RWPE2 (cell line): ENCODE results near the gene CDK18.

Source experiments
- ATAC-seq: fragments of 200-7000 bp; cut with Tn5 transposase; 3 replicates; pipeline ENCODE4 v1.9.1; 2021; ENCODE audit warnings: low read depth
- DNase-seq: peaks from one replicate; pipeline ENCODE4 v3.0.0-alpha.2; 2020; ENCODE audit warnings: low spot score
- H3K27ac ChIP-seq: fragments of 450-650 bp; 2 replicates; pipeline ENCODE4 v1.5.1; 2017; ENCODE audit warnings: mild to moderate bottlenecking; ENCODE audit not compliant: poor library complexity, severe bottlenecking
- H3K27me3 ChIP-seq: fragments of 250-450 bp; sonication (Bioruptor Pico); 2 replicates; pipeline ENCODE4 v1.5.1; 2021; ENCODE audit warnings: mild to moderate bottlenecking, moderate library complexity; ENCODE audit not compliant: insufficient read depth, poor library complexity, severe bottlenecking
- H3K36me3 ChIP-seq: fragments of 250-450 bp; sonication (Bioruptor Pico); 2 replicates; pipeline ENCODE4 v1.5.1; 2020; ENCODE audit warnings: low read depth, mild to moderate bottlenecking, moderate library complexity
- H3K4me1 ChIP-seq: fragments of 250-450 bp; sonication (Bioruptor Pico); 2 replicates; pipeline ENCODE4 v1.5.1; 2021; ENCODE audit warnings: mild to moderate bottlenecking, moderate library complexity; ENCODE audit not compliant: insufficient read depth, poor library complexity, severe bottlenecking
- H3K4me3 ChIP-seq: fragments of 250-450 bp; sonication (Bioruptor Pico); 2 replicates; pipeline ENCODE4 v1.5.1; 2021; ENCODE audit warnings: mild to moderate bottlenecking, moderate library complexity; ENCODE audit not compliant: severe bottlenecking
- H3K9me3 ChIP-seq: fragments of 250-450 bp; sonication (Bioruptor Pico); 2 replicates; pipeline ENCODE4 v1.5.1; 2021; ENCODE audit warnings: mild to moderate bottlenecking, moderate library complexity; ENCODE audit not compliant: severe bottlenecking
- CTCF ChIP-seq: fragments of 450-650 bp; IDR thresholded peaks from one replicate; pipeline ENCODE4 v1.5.1; 2017; ENCODE audit warnings: mild to moderate bottlenecking, moderate library complexity; ENCODE audit not compliant: poor library complexity, severe bottlenecking

The CDK18 gene

GRCh38 chr1:205565799-205566198 lies 61.3 kb downstream of the CDK18 start:
- H3K9me3 ChIP-seq: peaks cover 7% of the 10 kb centered on the region
- H3K36me3 ChIP-seq: no peaks in the 10 kb centered on the region
- ATAC-seq (no peak; the same call in 2 of the 3 replicates), DNase-seq (no peak)
- peaks cover 38% of the 10 kb centered on the region for H3K27me3 ChIP-seq
- H3K4me1 ChIP-seq: no peaks in the 10 kb centered on the region
- no peak overlapping the region for H3K4me3 ChIP-seq
- TF ChIP-seq CTCF: no peak
- H3K27ac ChIP-seq: no peak overlapping the region

GRCh38 chr1:205567716-205568115 lies 63.2 kb downstream of the CDK18 start:
- H3K9me3 ChIP-seq: no peaks in the 10 kb centered on the region
- H3K27ac ChIP-seq: no peak overlapping the region
- peaks cover 42% of the 10 kb centered on the region for H3K27me3 ChIP-seq
- no peaks in the 10 kb centered on the region for H3K4me1 ChIP-seq
- ATAC-seq (no peak), DNase-seq (no peak)
- H3K36me3 ChIP-seq: no peaks in the 10 kb centered on the region
- no peak overlapping the region for H3K4me3 ChIP-seq
- no peak for TF ChIP-seq CTCF

- H3K4me3 ChIP-seq: no peak overlapping the region
- no peak for TF ChIP-seq CTCF
- H3K36me3 ChIP-seq: no peaks in the 10 kb centered on the region
- peaks cover 42% of the 10 kb centered on the region for H3K27me3 ChIP-seq
- DNase-seq (no peak), ATAC-seq (no peak)
- no peaks in the 10 kb centered on the region for H3K4me1 ChIP-seq
- H3K27ac ChIP-seq: no peak overlapping the region
- no peaks in the 10 kb centered on the region for H3K9me3 ChIP-seq
Measured at GRCh38 chr1:205568135-205568468, 63.6 kb downstream of the CDK18 start.

GRCh38 chr1:205568469-205569361 lies 64.2 kb downstream of the CDK18 start:
- Histone ChIP-seq H3K4me1 (no peaks in the 10 kb centered on the region), H3K27me3 (peaks cover 42% of the 10 kb centered on the region), H3K36me3 (no peaks in the 10 kb centered on the region), H3K4me3 (no peak overlapping the region), H3K9me3 (no peaks in the 10 kb centered on the region), H3K27ac (no peak overlapping the region)
- DNase-seq: no peak
- peak; percentile 66 for ATAC-seq
- TF ChIP-seq CTCF: no peak

GRCh38 chr1:205569411-205570172 lies 65.1 kb downstream of the CDK18 start:
- H3K9me3 ChIP-seq: no peaks in the 10 kb centered on the region
- no peak for TF ChIP-seq CTCF
- H3K4me3 ChIP-seq: no peak overlapping the region
- H3K4me1 ChIP-seq: no peaks in the 10 kb centered on the region
- no peak for DNase-seq
- no peaks in the 10 kb centered on the region for H3K36me3 ChIP-seq
- H3K27me3 ChIP-seq: peaks cover 42% of the 10 kb centered on the region
- H3K27ac ChIP-seq: no peak overlapping the region
- ATAC-seq: no peak
